AG04449 (cell line): Measurements from ENCODE around the gene NPHP4.

Experiments
- CTCF ChIA-PET: fragments of 350-600 bp; formaldehyde crosslinking; extraction: SDS; loops from one replicate; lab custom pipeline; 2021; ENCODE audit warnings: antibody characterized with exemption; lab: Yijun Ruan, JAX
- POLR2A ChIA-PET: fragments of 400-600, 350-600 bp; formaldehyde crosslinking; extraction: SDS; loops from one replicate; lab custom pipeline; 2020; ENCODE audit warnings: antibody characterized with exemption, inconsistent platforms; lab: Yijun Ruan, JAX
- DNase-seq: peaks from one replicate; pipeline ENCODE4 v3.0.0-alpha.2; 2010; ENCODE audit warnings: low read depth, low spot score
- H3K4me3 ChIP-seq: 2 replicates; pipeline ENCODE4 v1.5.1; 2011; ENCODE audit warnings: low read depth, mild to moderate bottlenecking, control low read depth, low read length
- TF ChIP-seq, protein P1 (sequence below): IDR thresholded peaks from one replicate; pipeline ENCODE4 v1.5.1; 2011; ENCODE audit warnings: mild to moderate bottlenecking, moderate library complexity, low read length, control low read depth, inconsistent platforms; ENCODE audit not compliant: insufficient read depth; ENCODE audit errors: missing control alignments

Gene NPHP4

GRCh38 chr1:5827516-5827915 is 164.7 kb downstream of the NPHP4 start:
- CTCF ChIA-PET: no interaction called here
- H3K4me3 ChIP-seq: no peak overlapping the region
- DNase-seq: no peak
- POLR2A ChIA-PET: no interaction called here
- TF ChIP-seq, protein P1, sequence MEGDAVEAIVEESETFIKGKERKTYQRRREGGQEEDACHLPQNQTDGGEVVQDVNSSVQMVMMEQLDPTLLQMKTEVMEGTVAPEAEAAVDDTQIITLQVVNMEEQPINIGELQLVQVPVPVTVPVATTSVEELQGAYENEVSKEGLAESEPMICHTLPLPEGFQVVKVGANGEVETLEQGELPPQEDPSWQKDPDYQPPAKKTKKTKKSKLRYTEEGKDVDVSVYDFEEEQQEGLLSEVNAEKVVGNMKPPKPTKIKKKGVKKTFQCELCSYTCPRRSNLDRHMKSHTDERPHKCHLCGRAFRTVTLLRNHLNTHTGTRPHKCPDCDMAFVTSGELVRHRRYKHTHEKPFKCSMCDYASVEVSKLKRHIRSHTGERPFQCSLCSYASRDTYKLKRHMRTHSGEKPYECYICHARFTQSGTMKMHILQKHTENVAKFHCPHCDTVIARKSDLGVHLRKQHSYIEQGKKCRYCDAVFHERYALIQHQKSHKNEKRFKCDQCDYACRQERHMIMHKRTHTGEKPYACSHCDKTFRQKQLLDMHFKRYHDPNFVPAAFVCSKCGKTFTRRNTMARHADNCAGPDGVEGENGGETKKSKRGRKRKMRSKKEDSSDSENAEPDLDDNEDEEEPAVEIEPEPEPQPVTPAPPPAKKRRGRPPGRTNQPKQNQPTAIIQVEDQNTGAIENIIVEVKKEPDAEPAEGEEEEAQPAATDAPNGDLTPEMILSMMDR: no peak

- TF ChIP-seq, protein P1: no peak
- ChIA-PET CTCF (no interaction called here), POLR2A (no interaction called here)
- no peak for DNase-seq
- no peak overlapping the region for H3K4me3 ChIP-seq
Observed at GRCh38 chr1:5826601-5827000, 165.6 kb downstream of the NPHP4 start.

- POLR2A ChIA-PET: no interaction called here
- no peak for DNase-seq
- CTCF ChIA-PET: no interaction called here
- TF ChIP-seq, protein P1: no peak
- no peak overlapping the region for H3K4me3 ChIP-seq
Observed at GRCh38 chr1:5822726-5823125, 169.5 kb downstream of the NPHP4 start.

- ChIA-PET CTCF (no interaction called here), POLR2A (no interaction called here)
- no peak overlapping the region for H3K4me3 ChIP-seq
- TF ChIP-seq, protein P1: no peak
- DNase-seq: no peak
Observed at GRCh38 chr1:5822266-5822665, 170.0 kb downstream of the NPHP4 start.

DNA sequence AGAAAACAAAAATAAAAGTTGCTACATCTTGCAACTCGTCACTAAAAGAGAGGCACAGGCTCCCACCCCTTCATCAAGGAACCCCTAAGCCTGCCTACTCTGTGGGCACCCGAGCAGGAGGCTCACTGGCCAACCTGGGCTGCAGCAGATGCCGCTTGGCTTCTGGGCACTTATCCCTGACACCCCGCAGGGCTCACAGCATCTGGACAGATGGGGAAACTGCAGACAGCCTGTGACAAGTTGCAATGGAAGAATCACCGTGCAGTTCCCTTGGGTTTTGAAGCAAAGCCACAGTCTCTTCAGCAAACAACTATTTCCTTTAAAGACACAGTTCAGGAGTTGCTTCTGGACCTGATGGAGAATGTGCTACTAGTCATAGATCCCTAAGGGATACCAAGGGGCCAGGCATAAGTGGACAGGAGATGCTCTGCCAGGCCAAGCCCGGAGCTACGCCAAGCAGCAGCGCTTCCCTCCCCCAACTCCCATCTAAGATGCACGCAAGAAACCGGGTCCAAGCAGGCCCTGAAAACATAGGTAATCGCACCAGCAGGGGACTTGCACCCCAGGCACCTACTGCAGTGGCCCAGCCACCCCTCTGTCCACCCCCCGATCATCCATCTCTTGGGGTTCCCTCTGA is 170.6 kb downstream of the NPHP4 start:
- TF ChIP-seq, protein P1: no peak
- no peak for DNase-seq
- H3K4me3 ChIP-seq: no peak overlapping the region
- CTCF ChIA-PET: no interaction called here
- POLR2A ChIA-PET: no interaction called here

DNA sequence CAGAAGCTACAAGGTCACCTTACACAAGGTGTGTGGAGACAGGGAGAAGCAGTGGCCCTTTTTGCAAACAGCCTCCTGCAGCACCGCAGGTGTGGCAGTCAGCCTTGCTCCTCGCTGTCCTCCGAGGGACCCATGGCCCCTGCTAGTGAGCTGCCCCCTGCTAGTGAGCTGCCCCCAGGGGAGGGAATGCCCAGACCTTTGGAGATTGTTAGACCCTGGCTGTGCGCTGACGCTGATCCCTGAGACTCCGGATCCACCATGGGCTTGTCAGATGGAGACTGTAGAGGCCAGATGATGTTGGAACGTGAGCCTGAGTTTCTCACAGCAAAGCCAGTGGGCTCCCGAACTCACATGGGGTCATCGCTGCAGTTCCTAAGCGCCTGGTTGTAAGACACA is 172.2 kb downstream of the NPHP4 start:
- ChIA-PET POLR2A (no interaction called here), CTCF (no interaction called here)
- no peak overlapping the region for H3K4me3 ChIP-seq
- TF ChIP-seq, protein P1: no peak
- DNase-seq: no peak
